HK-2 (cell line): Measurements from ENCODE around the gene WDPCP.
"Not testable (repeated sequence)": the region's sequence is repeated elsewhere in the genome, so short reads cannot be mapped to it uniquely, and the experiment has no call there.

Source experiments
- DNase-seq: peaks from one replicate; pipeline ENCODE4 v3.0.0-alpha.2; 2018; ENCODE audit not compliant: unreplicated experiment

The WDPCP gene

DNA sequence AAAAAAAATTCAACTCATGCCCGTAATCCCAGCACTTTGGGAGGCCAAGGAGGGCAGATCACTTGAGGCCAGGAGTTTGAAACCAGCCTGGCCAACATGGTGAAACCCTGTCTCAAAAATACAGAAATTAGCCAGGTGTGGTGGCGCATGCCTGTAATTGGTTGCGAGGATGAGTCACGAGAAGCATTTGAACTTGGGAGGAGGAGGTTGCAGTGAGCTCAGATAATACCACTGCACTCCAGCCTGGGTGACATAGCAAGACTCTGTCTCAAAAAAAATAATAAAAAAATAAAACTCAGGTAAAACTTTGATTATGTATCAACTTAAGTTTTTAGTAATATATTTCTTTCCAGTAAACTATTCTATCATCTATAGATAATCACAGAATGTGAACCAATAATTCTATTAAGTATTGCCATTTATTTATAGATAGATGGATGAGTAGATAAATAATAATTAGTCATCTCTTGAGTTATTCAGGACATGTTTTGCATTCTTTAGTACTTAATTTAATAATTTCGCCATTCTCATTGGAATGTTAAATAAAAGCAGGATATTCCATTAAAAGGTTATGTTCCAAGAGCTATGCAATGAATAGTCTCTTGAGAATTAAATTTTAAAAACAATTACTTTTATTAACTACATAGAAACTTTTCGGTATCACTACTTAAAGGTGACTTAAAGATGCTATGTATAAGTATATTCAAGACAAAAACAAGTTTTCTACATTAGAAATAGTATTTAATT is 48.7 kb downstream of the WDPCP start:
- no peak for DNase-seq

- DNase-seq, result no peak
Observed at GRCh38 chr2:63538390-63538789, 49.9 kb downstream of the WDPCP start.

GRCh38 chr2:63537306-63537705 is 51.0 kb downstream of the WDPCP start:
- no peak for DNase-seq

- DNase-seq, result no peak
Observed at GRCh38 chr2:63530704-63531279, 57.5 kb downstream of the WDPCP start.

DNA sequence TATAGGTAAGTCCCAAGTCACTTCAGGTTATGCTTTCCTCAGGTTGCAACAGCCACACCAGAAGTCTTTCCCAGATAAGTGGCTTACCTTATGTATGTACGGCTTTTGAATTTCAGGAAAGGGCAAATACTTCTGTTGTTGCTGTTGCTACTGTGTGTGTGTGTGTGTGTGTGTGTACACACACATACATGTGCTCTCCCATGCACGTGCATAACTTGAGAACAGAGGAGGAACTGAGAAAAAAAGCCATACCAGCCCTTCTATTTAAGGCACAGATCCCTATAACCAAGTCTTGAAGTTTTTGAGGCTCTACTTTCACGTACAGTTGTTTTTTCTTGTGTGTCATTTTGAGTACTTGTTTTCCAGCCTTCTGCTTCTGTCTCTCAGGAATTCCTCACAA is 62.4 kb downstream of the WDPCP start:
- no peak for DNase-seq

DNA sequence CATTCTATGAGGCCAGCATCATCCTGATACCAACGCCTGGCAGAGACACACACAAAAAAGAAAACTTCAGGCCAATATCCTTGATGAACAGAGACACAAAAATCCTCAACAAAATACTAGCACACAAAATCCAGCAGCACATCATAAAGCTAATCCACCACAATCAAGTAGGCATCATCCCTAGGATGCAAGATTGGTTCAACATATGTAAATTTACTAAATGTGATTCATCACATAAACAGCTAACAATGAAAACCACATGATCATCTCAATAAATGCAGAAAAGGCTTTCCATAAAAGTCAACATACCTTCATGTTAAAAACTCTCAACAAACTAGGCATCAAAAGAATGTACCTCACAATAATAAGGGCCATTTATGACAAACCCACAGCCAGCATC is 65.3 kb downstream of the WDPCP start:
- no peak for DNase-seq

DNA sequence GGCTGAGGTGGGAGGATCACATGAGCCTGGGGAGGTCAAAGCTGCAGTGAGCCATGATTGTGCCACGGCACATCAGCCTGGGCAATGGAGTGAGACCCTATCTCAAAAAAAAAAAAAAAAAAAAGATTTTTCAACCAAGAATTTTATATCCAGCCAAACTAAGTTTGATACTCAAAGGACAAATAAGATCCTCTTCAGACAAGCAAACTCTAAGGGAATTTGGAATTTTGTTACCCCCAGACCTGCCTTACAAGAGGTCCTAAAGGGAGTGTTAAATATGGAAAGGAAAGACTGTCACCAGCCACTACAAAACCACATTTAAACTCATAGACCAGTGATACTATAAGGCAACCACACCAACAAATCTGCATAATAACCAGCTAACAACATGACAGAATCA is 67.5 kb downstream of the WDPCP start:
- no peak for DNase-seq

- DNase-seq, result no peak
Observed at GRCh38 chr2:63514781-63515180, 73.5 kb downstream of the WDPCP start.

- DNase-seq, result no peak
Observed at GRCh38 chr2:63514237-63514716, 74.0 kb downstream of the WDPCP start.

DNA sequence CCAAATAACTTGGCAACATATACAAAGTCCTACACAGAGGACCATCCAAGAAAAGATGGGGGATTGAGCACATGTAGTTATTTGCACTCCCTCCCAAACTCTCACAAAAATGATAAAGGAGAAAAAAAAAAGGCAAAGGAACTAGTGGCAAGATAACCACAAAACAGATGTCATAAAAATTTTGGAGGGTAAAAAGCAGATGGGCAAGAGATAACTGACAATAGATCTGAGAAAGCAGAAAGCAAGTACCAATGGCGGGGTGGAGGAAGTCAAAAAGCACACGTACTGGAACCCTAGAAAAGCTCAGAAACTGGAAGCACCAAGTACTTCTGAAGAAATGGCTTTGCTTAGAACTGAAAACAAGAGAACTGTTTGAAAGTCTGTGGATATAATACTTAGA is 82.0 kb downstream of the WDPCP start:
- DNase-seq, result no peak

DNA sequence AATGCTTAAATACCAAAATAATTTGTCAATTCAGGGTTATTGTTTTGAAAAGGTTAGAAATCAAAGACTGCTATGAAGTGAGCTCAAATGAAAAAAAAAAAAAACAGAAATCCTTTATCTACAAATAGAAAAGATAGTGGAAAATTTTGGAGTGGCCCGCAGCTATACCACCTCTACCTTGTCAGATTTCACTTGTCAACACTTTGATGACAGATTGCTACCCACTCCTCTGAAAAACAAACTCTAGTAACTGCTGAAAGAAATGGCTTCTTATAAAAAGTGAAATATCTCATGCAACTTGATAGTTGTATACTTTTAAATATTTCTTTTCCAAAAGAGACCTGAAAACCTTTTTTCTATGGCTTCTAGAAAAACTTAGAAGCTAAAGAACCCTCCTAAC is 84.5 kb downstream of the WDPCP start:
- no peak for DNase-seq

- DNase-seq, result no peak
Observed at GRCh38 chr2:63500398-63500797, 87.9 kb downstream of the WDPCP start.

- DNase-seq, result no peak
Observed at GRCh38 chr2:63497576-63497975, 90.7 kb downstream of the WDPCP start.

GRCh38 chr2:63494968-63495367 is 93.3 kb downstream of the WDPCP start:
- DNase-seq, result no peak

DNA sequence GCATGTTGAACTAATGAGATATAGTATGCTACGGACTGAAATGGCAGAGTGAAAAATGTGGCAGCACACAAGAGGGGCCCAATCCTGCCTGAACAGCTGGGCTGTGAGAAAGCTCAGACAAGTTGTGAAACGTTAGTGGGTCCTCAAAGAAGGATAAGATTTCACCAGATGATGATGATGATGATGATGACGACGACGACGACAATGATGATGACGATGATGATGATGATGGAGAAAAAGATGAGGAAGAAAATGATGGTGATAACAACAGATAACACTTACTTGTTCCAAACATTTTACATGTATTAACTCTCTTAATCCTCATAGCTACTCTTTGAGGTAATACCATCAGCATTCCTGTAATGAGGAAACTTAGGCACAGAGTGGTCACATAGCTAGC is 94.2 kb downstream of the WDPCP start:
- no peak for DNase-seq

- no peak for DNase-seq
Observed at GRCh38 chr2:63488118-63488713, 100.1 kb downstream of the WDPCP start.

GRCh38 chr2:63486861-63487290 is 101.4 kb downstream of the WDPCP start:
- no peak for DNase-seq

DNA sequence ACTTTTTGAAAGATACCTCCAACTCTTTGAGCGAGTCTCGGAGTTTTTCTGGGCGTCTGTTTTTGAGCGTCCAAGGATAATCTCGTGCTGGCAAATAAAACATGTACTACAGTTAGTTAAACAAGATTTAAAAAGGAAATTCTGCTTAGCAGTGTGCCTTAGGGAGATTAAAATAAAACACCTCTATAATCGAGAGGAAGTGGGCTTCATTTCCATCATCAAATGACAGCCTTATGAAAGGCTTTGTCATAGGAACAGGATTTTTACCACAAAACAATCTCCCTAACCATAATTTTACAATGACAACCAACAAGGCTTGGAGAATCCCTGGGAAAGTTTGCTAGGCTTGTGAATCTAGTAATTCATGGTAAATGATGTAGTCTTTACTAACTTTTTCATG is 103.4 kb downstream of the WDPCP start:
- no peak for DNase-seq

- DNase-seq, result no peak
Observed at GRCh38 chr2:63484481-63484880, 103.8 kb downstream of the WDPCP start.

GRCh38 chr2:63477686-63478085 is 110.6 kb downstream of the WDPCP start:
- DNase-seq, result no peak

DNA sequence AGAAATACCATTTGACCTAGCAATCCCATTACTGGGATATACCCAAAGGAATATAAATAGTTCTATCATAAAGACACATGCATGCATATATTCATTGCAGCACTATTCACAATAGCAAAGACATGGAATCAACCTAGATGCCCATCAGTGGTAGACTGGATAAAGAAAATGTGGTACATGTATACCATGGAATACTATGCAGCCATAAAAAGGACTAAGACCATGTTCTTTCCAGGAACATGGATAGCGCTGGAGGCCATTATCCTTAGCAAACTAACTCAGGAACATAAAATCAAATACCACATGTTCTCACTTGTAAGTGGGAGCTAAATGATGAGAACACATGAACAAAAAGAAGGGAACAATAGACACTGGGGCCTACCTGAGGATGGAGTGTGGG is 119.0 kb downstream of the WDPCP start:
- DNase-seq, result not testable (repeated sequence)

GRCh38 chr2:63465633-63466032 is 122.6 kb downstream of the WDPCP start:
- DNase-seq, result no peak

- DNase-seq, result no peak
Observed at GRCh38 chr2:63463142-63463541, 125.1 kb downstream of the WDPCP start.
